HepG2 (cell line): ENCODE data around the gene ACADS. TPM values are rescaled to one million over a fixed set of nuclear protein-coding genes. Genes with fewer than 3 reads are reported as not detected.

Experiments
- ATAC-seq: fragments of 200-7000 bp; cut with Tn5 transposase; 3 replicates; pipeline ENCODE4 v1.9.1; 2020; ENCODE audit warnings: mild to moderate bottlenecking, moderate library complexity
- BruUV-seq: library from RNA; stranded (reverse); fragments of 400-500 nt; replicated peaks from 2 replicates; lab custom pipeline; 2021; lab: Mats Ljungman, UMichigan
- CTCF ChIA-PET: fragments of 300-600 bp; formaldehyde crosslinking; extraction: SDS; loops from one replicate; lab custom pipeline; 2021; ENCODE audit warnings: low total read pairs, inconsistent platforms, low intra/inter-chr PET ratio; lab: Yijun Ruan, JAX
- POLR2A ChIA-PET: fragments of 350-600 bp; sonication (Branson Sonifier 250); formaldehyde crosslinking; loops from one replicate; lab custom pipeline; 2020; ENCODE audit warnings: antibody characterized with exemption, inconsistent platforms; lab: Yijun Ruan, JAX
- DNase-seq: peaks from one replicate; pipeline ENCODE4 v3.0.0-alpha.2; 2015; ENCODE audit warnings: low spot score
- FAIRE-seq: peaks from 3 replicates; lab custom pipeline; 2011; peaks lifted over from hg19 to GRCh38; lab: Jason Lieb, UNC
- H2AFZ ChIP-seq: one replicate; pipeline ENCODE4 v1.6.1; 2011; ENCODE audit warnings: low read length, inconsistent platforms
- H3K27ac ChIP-seq: fragments of 300-600 bp; 3 replicates; pipeline ENCODE4 v1.8.0; 2011; ENCODE audit warnings: mixed run types, mild to moderate bottlenecking, mixed read lengths, low read length, inconsistent platforms; ENCODE audit not compliant: insufficient read depth; ENCODE audit errors: extremely low read length
- H3K27me3 ChIP-seq, 2 experiments: fragments of 200-600 bp in 1 of 2; 2 replicates in 1 of 2; 3 replicates in 1 of 2; pipeline versions ENCODE4 v1.6.0 to v1.8.0; 2011; ENCODE audit warnings: low read length in 2 of 2, mild to moderate bottlenecking in 2 of 2, moderate library complexity in 2 of 2, inconsistent platforms in 1 of 2; ENCODE audit not compliant: insufficient read depth in 2 of 2, control insufficient read depth in 1 of 2
- H3K36me3 ChIP-seq, 2 experiments: fragments of 200-600 bp in 1 of 2; replicated peaks in 1 of 2; 2 replicates in 1 of 2; 3 replicates in 1 of 2; pipeline versions ENCODE4 v1.5.1 to v1.8.0; 2011; ENCODE audit warnings: low read length in 2 of 2, inconsistent platforms in 1 of 2; ENCODE audit not compliant: insufficient read depth in 2 of 2, control insufficient read depth in 1 of 2
- H3K4me1 ChIP-seq: 2 replicates; pipeline ENCODE4 v1.5.1; 2012; ENCODE audit warnings: low read length, inconsistent platforms; ENCODE audit not compliant: insufficient read depth
- H3K4me2 ChIP-seq: 2 replicates; pipeline ENCODE4 v1.6.0; 2011; ENCODE audit warnings: low read depth, low read length, inconsistent platforms
- H3K4me3 ChIP-seq, 3 experiments: fragments of 200-600 bp in 1 of 3; sonication (generic), shearing (Covaris generic) in 1 of 3; replicated peaks in 1 of 3; 2 replicates each; pipeline ENCODE4 v1.5.1; 2011 to 2016; ENCODE audit warnings: low read length in 3 of 3, inconsistent platforms in 2 of 3, low read depth in 2 of 3, mild to moderate bottlenecking in 2 of 3, control low read depth in 1 of 3, mixed read lengths in 1 of 3; ENCODE audit not compliant: insufficient read depth in 1 of 3
- H3K79me2 ChIP-seq: one replicate; pipeline ENCODE4 v1.6.1; 2011; ENCODE audit warnings: low read length, inconsistent platforms; ENCODE audit not compliant: insufficient read depth
- H3K9ac ChIP-seq: 2 replicates; pipeline ENCODE4 v1.6.0; 2011; ENCODE audit warnings: mild to moderate bottlenecking, low read depth, low read length, inconsistent platforms; ENCODE audit not compliant: insufficient read depth
- H3K9me3 ChIP-seq: 2 replicates; pipeline ENCODE4 v1.5.1; 2012; ENCODE audit warnings: mild to moderate bottlenecking, low read length
- H4K20me1 ChIP-seq: 2 replicates; pipeline ENCODE4 v1.6.0; 2011; ENCODE audit warnings: inconsistent platforms, mild to moderate bottlenecking, low read length, moderate library complexity; ENCODE audit not compliant: insufficient read depth
- CEBPB ChIP-seq: IDR thresholded peaks from 2 replicates; pipeline ENCODE4 v1.6.1; 2011; ENCODE audit warnings: low read depth, low read length, improper control_type of control experiment, borderline replicate concordance
- FOSL2 ChIP-seq: sonication (generic); formaldehyde crosslinking; IDR thresholded peaks from 2 replicates; pipeline ENCODE4 v1.4.0; 2020; ENCODE audit warnings: missing genetic modification reagents
- FOXP4 ChIP-seq: sonication (generic); formaldehyde crosslinking; IDR thresholded peaks from 2 replicates; pipeline ENCODE4 v1.4.0; 2020; ENCODE audit warnings: missing genetic modification reagents
- MAFF ChIP-seq: IDR thresholded peaks from 2 replicates; pipeline ENCODE4 v1.6.1; 2011; ENCODE audit warnings: low read depth, low read length, improper control_type of control experiment
- MAFK ChIP-seq, 2 experiments: IDR thresholded peaks in 1 of 2; conservative IDR thresholded peaks in 1 of 2; 2 replicates each; pipeline ENCODE4 v1.6.1; 2011; ENCODE audit warnings: improper control_type of control experiment in 2 of 2, low read length in 2 of 2
- ZMYM4 ChIP-seq: sonication (generic); formaldehyde crosslinking; IDR thresholded peaks from 2 replicates; pipeline ENCODE4 v1.8.1; 2023; ENCODE audit warnings: mild to moderate bottlenecking, missing genetic modification reagents
- WGBS: methylation state at CpG from one replicate; pipeline ENCODE4 v1.1.6; 2017; ENCODE audit warnings: low lambda C conversion rate; 5-methylcytosine and 5-hydroxymethylcytosine counted together
- in situ Hi-C: cut with HindIII; loops from 2 replicates; pipeline ENCODE4 v1.10.0; 2017; ENCODE audit warnings: low pct_unique_long_range_greater_than_20kb; ENCODE audit not compliant: extremely low pct_ligation_motif_present
- intact Hi-C: fragments of 100-400 bp; cut with micrococcal nuclease; formaldehyde crosslinking; loops from one replicate; pipeline ENCODE4 v1.10.0; 2022; ENCODE audit not compliant: unreplicated experiment
- polyA plus RNA-seq, 8 experiments: library from polyadenylated mRNA; depleted of rRNA in 3 of 8; stranded (reverse) in 7 of 8; unstranded in 1 of 8; fragments of >200 nt; fragmentation: Illumina TruSeq in 4 of 8; extraction: Trizol in 4 of 8; gene quantifications; 2 replicates each; pipeline versions ENCODE4 v1.2.1 to v1.2.3, GENCODE V29; 2011 to 2016; ENCODE audit warnings: low read depth in 4 of 8, missing spikeins in 1 of 8, mixed read lengths in 1 of 8; ENCODE audit not compliant: insufficient read depth in 1 of 8
- total RNA-seq, 5 experiments: library from RNA; depleted of rRNA; stranded (reverse); fragments of >200 nt; fragmentation: Illumina TruSeq; extraction: Trizol; gene quantifications; 2 replicates each; pipeline ENCODE4 v1.2.3, GENCODE V29; 2016; ENCODE audit warnings: low read depth in 1 of 5

ACADS gene
- total and polyA plus RNA-seq, 2 of the 13 experiments (the other 11 are each of a cell fraction or from before 2014, with no cell fraction given): 17.4 to 27.7 TPM

- no peak for FAIRE-seq
- H3K4me2 ChIP-seq: no peak overlapping the region
These were observed 41.1 kb upstream of the ACADS start for GRCh38 chr12:120684523-120684932.

More at GRCh38 chr12:120684523-120684932, 41.1 kb upstream of the ACADS start:
- peaks cover 10% of the 10 kb centered on the region for H4K20me1 ChIP-seq
- no peaks in the 10 kb centered on the region for H3K9me3 ChIP-seq
- peaks cover 27% of the 10 kb centered on the region for H3K4me1 ChIP-seq
- DNase-seq: no peak
- H2AFZ ChIP-seq: no peak overlapping the region
- TF ChIP-seq ZMYM4 (CRISPR knock-in tag): no peak
- TF ChIP-seq MAFK (conservative IDR thresholded peaks at IDR 0.05 in 1 of 2, IDR thresholded peaks at IDR 0.05 in 1 of 2; ENCODE audit: low read length in 2 of 2): peak; percentile 43 to 64; a peak in 2 of 4 replicates
- TF ChIP-seq FOSL2 (CRISPR knock-in tag): peak; percentile 52
- no peak for TF ChIP-seq FOXP4
- peak; percentile 67; the same call in 1 of the 2 replicates for TF ChIP-seq CEBPB
- TF ChIP-seq MAFF: peak; percentile 10; the same call in 1 of the 2 replicates
- H3K79me2 ChIP-seq: peaks cover 25% of the 10 kb centered on the region
- H3K4me3 ChIP-seq: no peak overlapping the region
- CTCF ChIA-PET: no interaction called here
- in situ Hi-C loops (no loop called here), intact Hi-C loops (no loop called here)
- no peaks in the 10 kb centered on the region; a peak in 1 of 5 replicates for H3K27me3 ChIP-seq
- H3K27ac ChIP-seq: no peak overlapping the region
- 46% methylated on average over 7 of the region's 8 CpGs for WGBS
- no peak for ATAC-seq
- POLR2A ChIA-PET: no interaction called here
- no peak overlapping the region for H3K9ac ChIP-seq
- no peaks in the 10 kb centered on the region for H3K36me3 ChIP-seq
- no TSS peak for BruUV-seq
